ENCODE measurements around the gene EREG.

EREG gene

GRCh38 chr4:74433043-74433442 lies 68.1 kb downstream of the EREG start:
- Histone ChIP-seq H3K4me3 (ENCODE audit: low read depth in 1 of 5, low read length in 5 of 5) (no peak overlapping the region), H3K9me3 (ENCODE audit: control insufficient read depth in 5 of 5, low read length in 5 of 5) (no peaks in the 10 kb centered on the region), H3K36me3 (ENCODE audit: control insufficient read depth in 5 of 5, insufficient read depth in 5 of 5, low read length in 5 of 5) (no peaks in the 10 kb centered on the region), H3K27ac (ENCODE audit: low read depth, low read length) (no peak overlapping the region), H3K4me1 (ENCODE audit: control insufficient read depth in 5 of 5, insufficient read depth in 5 of 5, low read length in 5 of 5) (peaks cover 0 to 7% (median 0%) of the 10 kb centered on the region in 5 donors), H3K9ac (ENCODE audit: low read length in 5 of 5) (no peak overlapping the region), H3K27me3 (ENCODE audit: control insufficient read depth in 5 of 5, insufficient read depth in 4 of 5, low read length in 5 of 5) (no peaks in the 10 kb centered on the region)

- no peaks in the 10 kb centered on the region for H3K9me3 ChIP-seq (ENCODE audit: control insufficient read depth in 5 of 5, low read length in 5 of 5)
These were observed 68.7 kb downstream of the EREG start for GRCh38 chr4:74433541-74434172.

GRCh38 chr4:74435296-74435695 lies 70.4 kb downstream of the EREG start:
- H3K36me3 ChIP-seq (ENCODE audit: control insufficient read depth in 5 of 5, insufficient read depth in 5 of 5, low read length in 5 of 5) = no peaks in the 10 kb centered on the region
- H3K9ac ChIP-seq (ENCODE audit: low read length in 5 of 5) = no peak overlapping the region
- no peaks in the 10 kb centered on the region for H3K27me3 ChIP-seq (ENCODE audit: control insufficient read depth in 5 of 5, insufficient read depth in 4 of 5, low read length in 5 of 5)
- no peaks in the 10 kb centered on the region for H3K9me3 ChIP-seq (ENCODE audit: control insufficient read depth in 5 of 5, low read length in 5 of 5)
- no peak overlapping the region for H3K4me3 ChIP-seq (ENCODE audit: low read depth in 1 of 5, low read length in 5 of 5)
- H3K27ac ChIP-seq (ENCODE audit: low read depth, low read length) = no peak overlapping the region
- peaks cover 0 to 7% (median 0%) of the 10 kb centered on the region in 5 donors for H3K4me1 ChIP-seq (ENCODE audit: control insufficient read depth in 5 of 5, insufficient read depth in 5 of 5, low read length in 5 of 5)

More at GRCh38 chr4:74433541-74434172, 68.7 kb downstream of the EREG start:
- Histone ChIP-seq H3K4me3 (ENCODE audit: low read depth in 1 of 5, low read length in 5 of 5) (no peak overlapping the region), H3K27me3 (ENCODE audit: control insufficient read depth in 5 of 5, insufficient read depth in 4 of 5, low read length in 5 of 5) (no peaks in the 10 kb centered on the region), H3K9ac (ENCODE audit: low read length in 5 of 5) (no peak overlapping the region), H3K27ac (ENCODE audit: low read depth, low read length) (no peak overlapping the region), H3K4me1 (ENCODE audit: control insufficient read depth in 5 of 5, insufficient read depth in 5 of 5, low read length in 5 of 5) (peaks cover 0 to 7% (median 0%) of the 10 kb centered on the region in 5 donors), H3K36me3 (ENCODE audit: control insufficient read depth in 5 of 5, insufficient read depth in 5 of 5, low read length in 5 of 5) (no peaks in the 10 kb centered on the region)

- no peaks in the 10 kb centered on the region for H3K27me3 ChIP-seq (ENCODE audit: control insufficient read depth in 5 of 5, insufficient read depth in 4 of 5, low read length in 5 of 5)
- H3K4me1 ChIP-seq (ENCODE audit: control insufficient read depth in 5 of 5, insufficient read depth in 5 of 5, low read length in 5 of 5) = no peaks in the 10 kb centered on the region
- H3K9ac ChIP-seq (ENCODE audit: low read length in 5 of 5) = no peak overlapping the region
- no peak overlapping the region for H3K27ac ChIP-seq (ENCODE audit: low read depth, low read length)
- no peaks in the 10 kb centered on the region for H3K9me3 ChIP-seq (ENCODE audit: control insufficient read depth in 5 of 5, low read length in 5 of 5)
- H3K36me3 ChIP-seq (ENCODE audit: control insufficient read depth in 5 of 5, insufficient read depth in 5 of 5, low read length in 5 of 5) = no peaks in the 10 kb centered on the region
- no peak overlapping the region for H3K4me3 ChIP-seq (ENCODE audit: low read depth in 1 of 5, low read length in 5 of 5)
These were observed 72.9 kb downstream of the EREG start for GRCh38 chr4:74437866-74438265.

Measured in subcutaneous abdominal adipose tissue (tissue), 5 donors.